ENCODE results near the gene PCSK5. TPM values are rescaled to one million over a fixed set of nuclear protein-coding genes. Genes with fewer than 3 reads are reported as not detected.

PCSK5 gene
- 3.3 and 7.7 TPM in 2 replicates for total RNA-seq

GRCh38 chr9:75890472-75891276, at the start of gene PCSK5:
Gene PCSK5 (plus strand): TSS chr9:75890673. CDS start chr9:75891182, 509 bp downstream.

GRCh38 chr9:76394195-76394959, 503.9 kb downstream of the PCSK5 start, which contains the start of gene RFK:
Gene RFK (minus strand): TSS chr9:76394426. CDS start chr9:76394171, 255 bp downstream.

Measured in mesangial cell (primary cell).